Activated CD8-positive, alpha-beta memory T cell treated with anti-CD3 and anti-CD28 coated beads, Interleukin-2, amount 50 U/mL, for 48 hours (primary cell): Measurements from ENCODE around the gene AUP1.

ENCODE experiments used
- DNase-seq: peaks from one replicate; pipeline ENCODE4 v3.0.0-alpha.2; 2020

The AUP1 gene

GRCh38 chr2:74556159-74556558 is 26.7 kb upstream of the AUP1 start:
- no peak for DNase-seq

- no peak for DNase-seq
These were observed 26.2 kb upstream of the AUP1 start for GRCh38 chr2:74555610-74556103.

GRCh38 chr2:74554820-74555531 is 25.5 kb upstream of the AUP1 start:
- peak; percentile 78 for DNase-seq

- DNase-seq = peak; percentile 96
These were observed 24.6 kb upstream of the AUP1 start, which contains the start of the genes DOK1 and LOXL3 for GRCh38 chr2:74553892-74554819. Gene DOK1 (plus strand): TSS chr2:74554720. CDS start chr2:74554755, 35 bp downstream. Gene LOXL3 (minus strand): TSS chr2:74553942. CDS start chr2:74552634, 1,308 bp downstream.

GRCh38 chr2:74552914-74553811 is 23.7 kb upstream of the AUP1 start:
- no peak for DNase-seq

- DNase-seq = no peak
These were observed 22.7 kb upstream of the AUP1 start for GRCh38 chr2:74551942-74552913.

- peak; percentile 28 for DNase-seq
These were observed 22.0 kb upstream of the AUP1 start for GRCh38 chr2:74551530-74551929.

GRCh38 chr2:74550231-74550630 is 20.7 kb upstream of the AUP1 start:
- peak; percentile 47 for DNase-seq

- DNase-seq = peak; percentile 73
These were observed 19.7 kb upstream of the AUP1 start for GRCh38 chr2:74548900-74549826.

- DNase-seq = no peak
These were observed 18.9 kb upstream of the AUP1 start for GRCh38 chr2:74548285-74548899.

- no peak for DNase-seq
These were observed 16.5 kb upstream of the AUP1 start for GRCh38 chr2:74546004-74546403.

- DNase-seq = no peak
These were observed 15.1 kb upstream of the AUP1 start for GRCh38 chr2:74544634-74545033.

- no peak for DNase-seq
These were observed 13.5 kb upstream of the AUP1 start for GRCh38 chr2:74542978-74543377.

GRCh38 chr2:74540291-74540690 is 10.8 kb upstream of the AUP1 start:
- no peak for DNase-seq

GRCh38 chr2:74538881-74539339 is 9.4 kb upstream of the AUP1 start:
- DNase-seq = no peak

GRCh38 chr2:74537140-74537539 is 7.6 kb upstream of the AUP1 start:
- DNase-seq = no peak

- DNase-seq = no peak
These were observed 6.9 kb upstream of the AUP1 start for GRCh38 chr2:74536166-74536950.

GRCh38 chr2:74535440-74535965 is 6.0 kb upstream of the AUP1 start:
- DNase-seq = no peak
